Activated CD8-positive, alpha-beta T cell treated with anti-CD3 and anti-CD28 coated beads for 36 hours (primary cell): ENCODE measurements around the gene RNF187. TPM values are rescaled to one million over a fixed set of nuclear protein-coding genes. Genes with fewer than 3 reads are reported as not detected.

Experiments
- ATAC-seq: fragments of 200-7000 bp; cut with Tn5 transposase; one replicate; pipeline ENCODE4 v1.10.0; 2021; ENCODE audit warnings: mild to moderate bottlenecking, moderate library complexity
- CTCF ChIA-PET: fragments of 350-600 bp; sonication (Branson Sonifier 250); formaldehyde crosslinking; loops from one replicate; lab custom pipeline; 2021; ENCODE audit warnings: antibody characterized with exemption; lab: Charles Lee
- POLR2A ChIA-PET: fragments of 350-600 bp; sonication (Branson Sonifier 250); formaldehyde crosslinking; loops from one replicate; lab custom pipeline; 2021; ENCODE audit warnings: antibody characterized with exemption; lab: Charles Lee
- DNase-seq: peaks from one replicate; pipeline ENCODE4 v3.0.0-alpha.2; 2020
- H3K27ac Mint-ChIP-seq: one replicate; pipeline ENCODE4 v1.8.0; 2021; ENCODE audit warnings: mild to moderate bottlenecking, mixed read lengths
- H3K27me3 Mint-ChIP-seq: one replicate; pipeline ENCODE4 v1.8.0; 2021; ENCODE audit warnings: mixed read lengths
- H3K36me3 Mint-ChIP-seq: one replicate; pipeline ENCODE4 v1.8.0; 2021; ENCODE audit warnings: low read depth, mixed read lengths
- H3K4me1 Mint-ChIP-seq: one replicate; pipeline ENCODE4 v1.8.0; 2021; ENCODE audit warnings: low read depth, mixed read lengths
- H3K4me3 Mint-ChIP-seq: one replicate; pipeline ENCODE4 v1.8.0; 2021; ENCODE audit warnings: mild to moderate bottlenecking, moderate library complexity, mixed read lengths
- H3K9me3 Mint-ChIP-seq: one replicate; pipeline ENCODE4 v1.8.0; 2021; ENCODE audit warnings: mixed read lengths
- intact Hi-C: fragments of 100-400 bp; cut with micrococcal nuclease; formaldehyde crosslinking; loops from one replicate; pipeline ENCODE4 v1.10.0; 2022
- total RNA-seq, 2 experiments: library from RNA; stranded (reverse); gene quantifications; one replicate each; pipeline ENCODE4 v1.2.3, GENCODE V29; 2021
- TF ChIP-seq, protein P1 (sequence below): fragments of 200-600 bp; IDR thresholded peaks from one replicate; pipeline ENCODE4 v1.8.0; 2022; ENCODE audit warnings: antibody characterized with exemption, mild to moderate bottlenecking

Gene RNF187
- total RNA-seq, 2 experiments from 2014 or later: 147 TPM

DNA sequence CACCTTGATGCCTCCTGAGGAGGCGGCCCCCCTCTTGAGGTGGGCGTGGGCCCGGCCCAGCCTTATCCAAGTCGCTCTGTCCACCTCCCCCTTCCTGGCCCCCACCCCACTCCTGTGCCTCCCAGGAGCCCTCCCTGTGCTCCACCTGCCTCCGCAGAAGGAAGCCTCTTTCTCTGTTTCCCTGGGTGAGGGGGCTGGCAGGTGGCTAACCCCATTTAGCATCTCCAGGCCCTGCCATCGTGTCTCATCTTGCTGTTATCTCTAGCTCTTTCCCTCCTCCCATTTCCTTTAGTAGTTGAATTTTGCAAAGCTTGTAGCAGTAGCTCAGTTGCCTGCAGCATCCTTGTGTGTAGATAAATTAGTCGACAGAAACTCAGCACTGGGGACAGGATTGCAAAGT is 7.2 kb downstream of the RNF187 start:
- peaks cover 30% of the 10 kb centered on the region for H3K4me1 Mint-ChIP-seq
- H3K27me3 Mint-ChIP-seq: no peaks in the 10 kb centered on the region
- ATAC-seq: no peak
- no peak overlapping the region for H3K4me3 Mint-ChIP-seq
- intact Hi-C loops: no loop called here
- no peak overlapping the region for H3K27ac Mint-ChIP-seq
- H3K9me3 Mint-ChIP-seq: no peaks in the 10 kb centered on the region
- POLR2A ChIA-PET: interaction anchor here (0.6 kb wide), 1 partner anchor 35 kb away, joined by 3 read pairs; no protein-coding TSS in a partner anchor
- TF ChIP-seq, protein P1, sequence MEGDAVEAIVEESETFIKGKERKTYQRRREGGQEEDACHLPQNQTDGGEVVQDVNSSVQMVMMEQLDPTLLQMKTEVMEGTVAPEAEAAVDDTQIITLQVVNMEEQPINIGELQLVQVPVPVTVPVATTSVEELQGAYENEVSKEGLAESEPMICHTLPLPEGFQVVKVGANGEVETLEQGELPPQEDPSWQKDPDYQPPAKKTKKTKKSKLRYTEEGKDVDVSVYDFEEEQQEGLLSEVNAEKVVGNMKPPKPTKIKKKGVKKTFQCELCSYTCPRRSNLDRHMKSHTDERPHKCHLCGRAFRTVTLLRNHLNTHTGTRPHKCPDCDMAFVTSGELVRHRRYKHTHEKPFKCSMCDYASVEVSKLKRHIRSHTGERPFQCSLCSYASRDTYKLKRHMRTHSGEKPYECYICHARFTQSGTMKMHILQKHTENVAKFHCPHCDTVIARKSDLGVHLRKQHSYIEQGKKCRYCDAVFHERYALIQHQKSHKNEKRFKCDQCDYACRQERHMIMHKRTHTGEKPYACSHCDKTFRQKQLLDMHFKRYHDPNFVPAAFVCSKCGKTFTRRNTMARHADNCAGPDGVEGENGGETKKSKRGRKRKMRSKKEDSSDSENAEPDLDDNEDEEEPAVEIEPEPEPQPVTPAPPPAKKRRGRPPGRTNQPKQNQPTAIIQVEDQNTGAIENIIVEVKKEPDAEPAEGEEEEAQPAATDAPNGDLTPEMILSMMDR: no peak
- peaks cover 53% of the 10 kb centered on the region for H3K36me3 Mint-ChIP-seq
- CTCF ChIA-PET: no interaction called here
- no peak for DNase-seq

DNA sequence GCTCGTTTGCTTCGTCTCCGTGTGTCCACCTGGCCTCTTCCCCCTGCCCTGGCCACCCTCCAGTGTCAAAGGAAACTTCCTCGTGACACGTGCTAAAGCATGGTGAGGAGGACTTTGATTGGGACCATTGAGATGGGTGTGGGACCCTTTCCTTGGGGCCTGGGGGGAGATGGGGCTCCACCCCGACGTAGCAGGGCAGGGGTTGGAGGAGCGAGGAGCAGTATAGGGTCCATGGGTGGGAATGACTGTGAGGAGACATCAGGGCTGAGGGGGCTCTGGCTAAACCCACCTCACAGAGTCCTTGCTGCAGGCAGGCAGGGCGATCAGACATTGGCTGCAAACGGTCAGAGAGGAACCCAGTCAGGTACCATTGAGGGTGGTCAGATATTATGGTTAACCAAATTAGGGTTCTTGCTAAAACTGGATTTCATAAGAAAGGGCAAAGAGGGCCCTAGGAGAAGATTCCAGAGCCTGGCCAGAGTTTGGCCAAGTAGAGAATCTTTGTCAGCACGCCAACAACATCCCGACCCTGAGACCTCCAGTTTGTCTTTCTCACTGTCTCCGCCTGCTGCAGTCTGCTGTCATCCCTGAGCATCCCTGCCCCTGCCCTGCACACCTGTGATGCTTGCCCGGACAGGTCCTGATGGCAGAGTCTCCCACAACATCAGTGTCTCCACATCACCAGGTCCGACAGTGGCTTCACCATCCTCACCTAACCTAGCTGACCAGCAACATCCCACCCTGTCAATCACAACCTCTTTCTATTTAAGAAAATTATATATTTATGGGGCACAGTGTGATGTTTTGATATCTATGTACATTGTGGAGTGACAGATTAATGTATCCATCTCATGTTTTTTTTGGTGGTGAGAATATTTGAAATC is 8.0 kb downstream of the RNF187 start:
- DNase-seq: no peak
- no peaks in the 10 kb centered on the region for H3K9me3 Mint-ChIP-seq
- intact Hi-C loops: no loop called here
- H3K27ac Mint-ChIP-seq: peak overlapping the region; percentile 46
- no peak for ATAC-seq
- TF ChIP-seq, protein P1: no peak
- ChIA-PET CTCF (no interaction called here), POLR2A (interaction anchor here (0.7 kb wide), 1 partner anchor 342 kb away, joined by 3 read pairs; no protein-coding TSS in a partner anchor)
- H3K4me3 Mint-ChIP-seq: no peak overlapping the region
- H3K27me3 Mint-ChIP-seq: no peaks in the 10 kb centered on the region
- peaks cover 26% of the 10 kb centered on the region for H3K4me1 Mint-ChIP-seq
- peaks cover 45% of the 10 kb centered on the region for H3K36me3 Mint-ChIP-seq

DNA sequence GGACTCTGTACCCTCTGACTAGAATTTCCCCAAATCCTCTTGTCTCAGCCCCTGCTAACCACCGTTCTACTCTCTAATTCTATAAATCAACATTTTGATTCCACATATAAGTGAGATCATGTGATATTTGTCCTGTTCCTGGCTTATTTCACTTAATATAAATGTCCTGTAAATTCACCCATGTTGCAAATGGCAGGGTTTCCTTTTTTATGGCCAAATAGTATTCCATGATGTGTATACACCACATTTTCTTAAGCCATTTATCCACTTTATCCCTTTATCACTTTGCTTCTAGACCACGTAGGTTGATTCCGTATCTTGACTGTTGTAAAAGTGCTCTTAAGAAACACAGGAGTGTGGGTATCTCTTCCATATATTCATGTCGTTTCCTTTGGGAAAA is 8.9 kb downstream of the RNF187 start:
- Mint-ChIP-seq H3K27ac (no peak overlapping the region), H3K36me3 (peaks cover 36% of the 10 kb centered on the region), H3K4me3 (no peak overlapping the region), H3K4me1 (peaks cover 26% of the 10 kb centered on the region), H3K9me3 (no peaks in the 10 kb centered on the region), H3K27me3 (no peaks in the 10 kb centered on the region)
- DNase-seq (no peak), ATAC-seq (no peak)
- CTCF ChIA-PET: no interaction called here
- TF ChIP-seq, protein P1: no peak
- intact Hi-C loops: no loop called here
- POLR2A ChIA-PET: interaction anchor here (0.7 kb wide), 1 partner anchor 343 kb away, joined by 3 read pairs; no protein-coding TSS in a partner anchor

DNA sequence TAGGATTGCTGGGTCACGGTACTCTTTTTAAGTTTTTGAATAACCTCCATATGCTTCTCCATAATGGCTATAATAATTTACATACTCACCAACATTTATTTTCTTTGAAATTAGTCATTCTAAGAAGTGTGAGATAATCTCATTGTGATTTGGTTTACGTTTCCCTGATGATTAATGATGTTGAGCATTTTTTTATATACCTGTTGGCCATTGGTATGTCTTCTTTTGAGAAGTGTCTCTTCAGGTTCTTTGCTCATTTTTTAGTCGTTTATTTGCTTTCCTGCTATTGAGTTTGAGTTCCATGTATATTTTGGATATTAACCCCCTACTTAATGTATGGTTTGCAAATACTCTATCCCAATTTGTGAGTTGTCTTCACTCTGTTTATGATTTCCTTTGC is 9.3 kb downstream of the RNF187 start:
- TF ChIP-seq, protein P1: no peak

DNA sequence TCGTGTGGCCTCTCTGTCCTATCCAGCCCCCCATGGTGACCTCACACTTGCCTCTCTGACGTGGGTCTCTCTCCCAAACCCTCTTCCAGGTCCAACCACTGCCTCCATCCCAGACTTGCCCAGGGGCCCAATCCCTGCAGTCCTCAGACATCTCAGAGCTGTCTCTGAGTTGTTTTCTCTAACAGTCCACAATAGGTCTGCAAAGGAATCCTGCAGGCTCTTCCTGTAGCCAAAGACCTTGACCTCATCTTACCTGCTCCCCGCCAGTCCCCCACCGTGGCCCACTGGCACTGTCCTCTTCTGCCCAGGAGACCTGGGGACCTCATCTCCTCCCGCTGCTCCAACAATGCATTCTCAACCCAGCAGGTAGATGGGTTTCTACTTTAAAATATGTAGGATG is 10.0 kb downstream of the RNF187 start:
- H3K36me3 Mint-ChIP-seq: peaks cover 29% of the 10 kb centered on the region
- H3K4me3 Mint-ChIP-seq: no peak overlapping the region
- H3K4me1 Mint-ChIP-seq: peaks cover 28% of the 10 kb centered on the region
- H3K27ac Mint-ChIP-seq: no peak overlapping the region
- DNase-seq (no peak), ATAC-seq (no peak)
- H3K9me3 Mint-ChIP-seq: no peaks in the 10 kb centered on the region
- CTCF ChIA-PET: no interaction called here
- intact Hi-C loops: no loop called here
- H3K27me3 Mint-ChIP-seq: no peaks in the 10 kb centered on the region
- TF ChIP-seq, protein P1: no peak
- POLR2A ChIA-PET: interaction anchor here (1.0 to 1.5 kb wide), 3 partner anchors 11 to 39 kb away, joined by 3 to 8 read pairs (median 3); partner anchors contain the start of gene RNF187

More for the DNA sequence above, 9.3 kb downstream of the RNF187 start:
- CTCF ChIA-PET: no interaction called here
- Mint-ChIP-seq H3K4me1 (peaks cover 30% of the 10 kb centered on the region), H3K36me3 (peaks cover 36% of the 10 kb centered on the region), H3K27me3 (no peaks in the 10 kb centered on the region), H3K27ac (no peak overlapping the region), H3K4me3 (no peak overlapping the region), H3K9me3 (no peaks in the 10 kb centered on the region)
- ATAC-seq: no peak
- POLR2A ChIA-PET: no interaction called here
- intact Hi-C loops: no loop called here
- no peak for DNase-seq
